WTC11 (cell line): ENCODE data around the gene IRF1.

Experiments used
- MAX ChIP-seq: sonication (generic); formaldehyde crosslinking; IDR thresholded peaks from 2 replicates; pipeline ENCODE4 v1.8.0; 2022; ENCODE audit warnings: mild to moderate bottlenecking, missing genetic modification reagents
- TF ChIP-seq, protein P1 (sequence below): fragments of 250-450 bp; sonication (Bioruptor Pico); IDR thresholded peaks from 2 replicates; pipeline ENCODE4 v1.9.0; 2021; ENCODE audit warnings: moderate library complexity, mild to moderate bottlenecking, inconsistent platforms, borderline replicate concordance

DNA sequence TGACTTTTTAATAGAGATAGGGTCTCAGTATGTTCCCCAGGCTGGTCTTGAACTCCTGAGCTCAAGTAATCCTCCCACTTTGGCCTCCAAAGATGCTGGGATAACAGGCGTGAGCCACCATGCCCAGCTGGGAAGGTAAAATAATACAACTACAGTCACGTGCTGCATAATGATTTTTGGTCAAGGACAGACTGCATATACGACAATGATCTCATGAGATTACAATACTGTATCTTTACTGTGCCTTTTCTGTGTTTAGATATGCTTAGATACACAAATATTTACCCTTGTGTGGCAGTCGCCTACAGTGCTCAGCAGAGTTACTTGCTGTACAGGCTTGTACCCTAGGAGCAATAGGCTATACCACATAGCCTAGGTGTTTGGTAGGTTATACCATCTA lies 14.2 kb upstream of the IRF1 start:
- TF ChIP-seq, protein P1, sequence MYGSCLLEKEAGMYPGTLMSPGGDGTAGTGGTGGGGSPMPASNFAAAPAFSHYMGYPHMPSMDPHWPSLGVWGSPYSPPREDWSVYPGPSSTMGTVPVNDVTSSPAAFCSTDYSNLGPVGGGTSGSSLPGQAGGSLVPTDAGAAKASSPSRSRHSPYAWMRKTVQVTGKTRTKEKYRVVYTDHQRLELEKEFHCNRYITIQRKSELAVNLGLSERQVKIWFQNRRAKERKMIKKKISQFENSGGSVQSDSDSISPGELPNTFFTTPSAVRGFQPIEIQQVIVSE (CRISPR knock-in tag): no peak
- no peak for TF ChIP-seq MAX (CRISPR knock-in tag)
